ENCODE results near the gene HACD4. TPM values are rescaled to one million over a fixed set of nuclear protein-coding genes. Genes with fewer than 3 reads are reported as not detected.

HACD4 gene
- total and polyA plus RNA-seq, 9 donors: 2.6 to 5.2 (median 3.7) TPM

- TF ChIP-seq CTCF (IDR thresholded peaks at IDR 0.05) (no peak), EP300 (IDR thresholded peaks at IDR 0.05) (no peak), POLR2A (IDR thresholded peaks at IDR 0.05) (no peak)
- no peak overlapping the region for H3K27ac ChIP-seq
- no peaks in the 10 kb centered on the region for H3K4me1 ChIP-seq (ENCODE audit: insufficient read depth)
- WGBS, 3 donors: 62 to 72% (median 66%) methylated on average over 1 of the region's 1 CpG
- no peaks in the 10 kb centered on the region for H3K27me3 ChIP-seq
- DNase-seq: no peak
- no peaks in the 10 kb centered on the region for H3K9me3 ChIP-seq
- intact Hi-C loops (cut with DNase I): no loop called here
- H3K4me3 ChIP-seq: no peak overlapping the region
- H3K36me3 ChIP-seq: no peaks in the 10 kb centered on the region
Observed at GRCh38 chr9:21056931-21057330, 25.5 kb upstream of the HACD4 start.

- H3K9me3 ChIP-seq: no peaks in the 10 kb centered on the region
Observed at GRCh38 chr9:21053851-21054250, 22.4 kb upstream of the HACD4 start.

GRCh38 chr9:21047281-21047691, 15.8 kb upstream of the HACD4 start:
- TF ChIP-seq POLR2A (IDR thresholded peaks at IDR 0.05): no peak
- no peak for TF ChIP-seq CTCF (IDR thresholded peaks at IDR 0.05)
- TF ChIP-seq EP300 (IDR thresholded peaks at IDR 0.05): no peak

More at GRCh38 chr9:21053851-21054250, 22.4 kb upstream of the HACD4 start:
- H3K27ac ChIP-seq: no peak overlapping the region
- no peaks in the 10 kb centered on the region for H3K36me3 ChIP-seq
- WGBS, 3 donors: 45 to 49% (median 46%) methylated on average over 2 of the region's 2 CpGs
- intact Hi-C loops (cut with DNase I): no loop called here
- H3K4me1 ChIP-seq (ENCODE audit: insufficient read depth): no peaks in the 10 kb centered on the region
- no peak overlapping the region for H3K4me3 ChIP-seq
- no peak for TF ChIP-seq POLR2A (IDR thresholded peaks at IDR 0.05)
- TF ChIP-seq CTCF (IDR thresholded peaks at IDR 0.05): no peak
- TF ChIP-seq EP300 (IDR thresholded peaks at IDR 0.05): no peak
- no peak for DNase-seq
- no peaks in the 10 kb centered on the region for H3K27me3 ChIP-seq

GRCh38 chr9:21043841-21044240, 12.4 kb upstream of the HACD4 start:
- 94 to 96% (median 94%) methylated on average over 3 of the region's 3 CpGs for WGBS, 3 donors
- intact Hi-C loops (cut with DNase I): no loop called here
- H3K36me3 ChIP-seq: no peaks in the 10 kb centered on the region
- no peaks in the 10 kb centered on the region for H3K4me1 ChIP-seq (ENCODE audit: insufficient read depth)
- no peak overlapping the region for H3K4me3 ChIP-seq
- H3K27me3 ChIP-seq: no peaks in the 10 kb centered on the region
- DNase-seq: no peak
- no peaks in the 10 kb centered on the region for H3K9me3 ChIP-seq
- no peak for TF ChIP-seq EP300 (IDR thresholded peaks at IDR 0.05)
- no peak for TF ChIP-seq CTCF (IDR thresholded peaks at IDR 0.05)
- TF ChIP-seq POLR2A (IDR thresholded peaks at IDR 0.05): no peak
- no peak overlapping the region for H3K27ac ChIP-seq

More at GRCh38 chr9:21047281-21047691, 15.8 kb upstream of the HACD4 start:
- no peaks in the 10 kb centered on the region for H3K4me1 ChIP-seq (ENCODE audit: insufficient read depth)
- H3K36me3 ChIP-seq: no peaks in the 10 kb centered on the region
- no peaks in the 10 kb centered on the region for H3K9me3 ChIP-seq
- WGBS, 3 donors: 79 to 93% (median 93%) methylated on average over 2 of the region's 2 CpGs
- H3K4me3 ChIP-seq: no peak overlapping the region
- intact Hi-C loops (cut with DNase I): no loop called here
- H3K27me3 ChIP-seq: no peaks in the 10 kb centered on the region
- no peak overlapping the region for H3K27ac ChIP-seq
- DNase-seq: no peak

Measured in ovary (tissue), 9 donors.